Astrocyte (in vitro differentiated cells and primary cell): ENCODE results near the gene ELFN2. TPM values are rescaled to one million over a fixed set of nuclear protein-coding genes. Genes with fewer than 3 reads are reported as not detected.
A peak's percentile ranks its signal among the peaks of the same experiment; 100 is the strongest.
"Not testable (repeated sequence)": the region's sequence is repeated elsewhere in the genome, so short reads cannot be mapped to it uniquely, and the experiment has no call there.

Experiments
- DNase-seq: peaks from one replicate; pipeline ENCODE4 v3.0.0-alpha.2; 2010; ENCODE audit warnings: low read depth
- FAIRE-seq: peaks from 2 replicates; lab custom pipeline; 2011; peaks lifted over from hg19 to GRCh38; lab: Jason Lieb, UNC
- H2AFZ ChIP-seq: 2 replicates; pipeline ENCODE4 v1.6.0; 2012; ENCODE audit warnings: low read depth, low read length, inconsistent platforms
- H3K27ac ChIP-seq: 2 replicates; pipeline ENCODE4 v1.5.1; 2011; ENCODE audit warnings: low read depth, low read length, inconsistent platforms
- H3K27me3 ChIP-seq: 2 replicates; pipeline ENCODE4 v1.6.0; 2011; ENCODE audit warnings: low read length, inconsistent platforms; ENCODE audit not compliant: insufficient read depth
- H3K36me3 ChIP-seq: 2 replicates; pipeline ENCODE4 v1.5.1; 2011; ENCODE audit warnings: low read length, inconsistent platforms; ENCODE audit not compliant: insufficient read depth
- H3K4me1 ChIP-seq: 2 replicates; pipeline ENCODE4 v1.5.1; 2011; ENCODE audit warnings: low read length, inconsistent platforms; ENCODE audit not compliant: insufficient read depth
- H3K4me2 ChIP-seq: 2 replicates; pipeline ENCODE4 v1.6.0; 2012; ENCODE audit warnings: low read length, inconsistent platforms
- H3K4me3 ChIP-seq: 2 replicates; pipeline ENCODE4 v1.5.1; 2011; ENCODE audit warnings: low read depth, mild to moderate bottlenecking, low read length, inconsistent platforms; ENCODE audit not compliant: insufficient read depth
- H3K79me2 ChIP-seq: 2 replicates; pipeline ENCODE4 v1.6.0; 2012; ENCODE audit warnings: mild to moderate bottlenecking, low read length, inconsistent platforms; ENCODE audit not compliant: insufficient read depth
- H3K9ac ChIP-seq: 2 replicates; pipeline ENCODE4 v1.6.0; 2012; ENCODE audit warnings: mild to moderate bottlenecking, low read length, inconsistent platforms
- H3K9me3 ChIP-seq: 2 replicates; pipeline ENCODE4 v1.5.1; 2012; ENCODE audit warnings: low read depth, mild to moderate bottlenecking, low read length, inconsistent platforms; ENCODE audit not compliant: insufficient read depth
- H4K20me1 ChIP-seq: 2 replicates; pipeline ENCODE4 v1.6.0; 2012; ENCODE audit warnings: low read length, inconsistent platforms; ENCODE audit not compliant: insufficient read depth
- H3K27ac Mint-ChIP-seq: one replicate; pipeline ENCODE4 v1.8.0; 2021; ENCODE audit warnings: mild to moderate bottlenecking, mixed read lengths; ENCODE audit not compliant: unreplicated experiment
- H3K27me3 Mint-ChIP-seq: one replicate; pipeline ENCODE4 v1.8.0; 2021; ENCODE audit warnings: low read depth, mixed read lengths; ENCODE audit not compliant: unreplicated experiment
- H3K36me3 Mint-ChIP-seq: one replicate; pipeline ENCODE4 v1.8.0; 2021; ENCODE audit warnings: low read depth, mixed read lengths; ENCODE audit not compliant: unreplicated experiment
- H3K4me1 Mint-ChIP-seq: one replicate; pipeline ENCODE4 v1.8.0; 2021; ENCODE audit warnings: low read depth, mixed read lengths; ENCODE audit not compliant: unreplicated experiment
- H3K4me3 Mint-ChIP-seq: one replicate; pipeline ENCODE4 v1.8.0; 2021; ENCODE audit warnings: mild to moderate bottlenecking, moderate library complexity, mixed read lengths; ENCODE audit not compliant: unreplicated experiment
- H3K9me3 Mint-ChIP-seq: one replicate; pipeline ENCODE4 v1.8.0; 2021; ENCODE audit warnings: mild to moderate bottlenecking, mixed read lengths; ENCODE audit not compliant: unreplicated experiment
- CTCF ChIP-seq: IDR thresholded peaks from 2 replicates; pipeline ENCODE4 v1.5.1; 2011; ENCODE audit warnings: low read depth, mild to moderate bottlenecking, inconsistent platforms, low read length, moderate library complexity; ENCODE audit not compliant: insufficient read depth
- EZH2 ChIP-seq: IDR thresholded peaks from 2 replicates; pipeline ENCODE4 v1.6.1; 2012; ENCODE audit warnings: mild to moderate bottlenecking, low read length, inconsistent platforms; ENCODE audit not compliant: insufficient read depth
- total RNA-seq: library from RNA; stranded (reverse); gene quantifications from 2 replicates; pipeline ENCODE4 v1.2.1, GENCODE V29; 2021

Gene ELFN2
- total RNA-seq, 1 donor from 2014 or later: 2.8 TPM

DNA sequence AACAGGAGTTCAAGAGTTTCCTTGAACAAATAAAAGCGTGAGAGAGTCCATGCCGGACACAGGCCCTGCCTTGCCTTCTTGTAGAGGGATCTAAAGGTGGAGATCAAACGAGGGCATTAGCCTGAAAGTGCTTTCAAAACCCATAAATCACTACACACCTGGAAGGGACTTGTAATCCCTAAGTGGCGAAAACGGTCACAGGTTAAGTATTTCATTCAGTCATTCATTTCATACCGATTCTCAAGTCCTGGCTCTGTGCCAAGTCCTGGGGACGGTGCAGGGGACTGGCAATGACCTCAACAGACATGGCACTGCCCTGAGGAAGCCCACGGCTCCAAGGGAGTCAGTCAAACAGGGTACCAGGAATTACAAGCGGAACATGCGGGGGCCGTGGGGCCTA, 26.6 kb downstream of the ELFN2 start:
- peaks cover 2% of the 10 kb centered on the region for H3K27me3 ChIP-seq
- no peak for DNase-seq
- peaks cover 9% of the 10 kb centered on the region for H4K20me1 ChIP-seq
- Mint-ChIP-seq H3K4me3 (no peak overlapping the region), H3K9me3 (no peaks in the 10 kb centered on the region), H3K27ac (no peak overlapping the region), H3K27me3 (peaks cover 64% of the 10 kb centered on the region), H3K36me3 (no peaks in the 10 kb centered on the region), H3K4me1 (no peaks in the 10 kb centered on the region)
- no peak for TF ChIP-seq CTCF
- no peaks in the 10 kb centered on the region for H3K36me3 ChIP-seq
- no peak for FAIRE-seq
- H3K79me2 ChIP-seq: no peaks in the 10 kb centered on the region
- no peak overlapping the region for H3K4me3 ChIP-seq
- no peaks in the 10 kb centered on the region for H3K4me1 ChIP-seq
- H2AFZ ChIP-seq: no peak overlapping the region
- H3K27ac ChIP-seq: no peak overlapping the region
- H3K9ac ChIP-seq: no peak overlapping the region
- no peaks in the 10 kb centered on the region for H3K9me3 ChIP-seq
- no peak overlapping the region for H3K4me2 ChIP-seq

DNA sequence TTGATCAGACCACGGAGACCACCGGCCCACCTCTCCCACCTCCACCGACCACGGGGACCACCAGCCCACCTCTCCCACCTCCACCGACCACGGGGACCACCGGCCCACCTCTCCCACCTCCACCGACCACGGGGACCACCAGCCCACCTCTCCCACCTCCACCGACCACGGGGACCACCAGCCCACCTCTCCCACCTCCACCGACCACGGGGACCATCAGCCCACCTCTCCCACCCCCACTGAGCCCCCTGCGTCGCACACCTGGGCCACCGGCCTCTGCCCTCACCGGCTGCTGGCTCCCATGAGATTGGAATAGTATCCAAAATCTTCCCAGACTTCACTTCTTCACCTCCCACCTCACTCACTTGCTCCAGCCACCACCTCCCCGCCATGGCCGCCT, 27.8 kb downstream of the ELFN2 start:
- H3K27me3 ChIP-seq, H3K36me3 Mint-ChIP-seq, FAIRE-seq, H3K9me3 Mint-ChIP-seq, H3K4me3 Mint-ChIP-seq, H3K4me2 ChIP-seq, H3K4me1 Mint-ChIP-seq, H3K79me2 ChIP-seq, H3K36me3 ChIP-seq, DNase-seq, H2AFZ ChIP-seq, H3K4me3 ChIP-seq, H3K9me3 ChIP-seq, H3K9ac ChIP-seq, H3K4me1 ChIP-seq, H3K27ac ChIP-seq: not testable (repeated sequence)
- peaks cover 13% of the 10 kb centered on the region for H4K20me1 ChIP-seq
- H3K27me3 Mint-ChIP-seq: peaks cover 69% of the 10 kb centered on the region
- H3K27ac Mint-ChIP-seq: peak overlapping the region; percentile 47

- H3K4me3 Mint-ChIP-seq: no peak overlapping the region
- no peaks in the 10 kb centered on the region for H3K4me1 Mint-ChIP-seq
- no peaks in the 10 kb centered on the region for H3K4me1 ChIP-seq
- no peak overlapping the region for H3K4me2 ChIP-seq
- no peak overlapping the region for H3K27ac Mint-ChIP-seq
- H3K9me3 Mint-ChIP-seq: no peaks in the 10 kb centered on the region
- peaks cover 2% of the 10 kb centered on the region for H3K27me3 ChIP-seq
- TF ChIP-seq EZH2 (no peak), CTCF (no peak)
- H3K27ac ChIP-seq: no peak overlapping the region
- no peak overlapping the region for H3K9ac ChIP-seq
- peaks cover 13% of the 10 kb centered on the region for H4K20me1 ChIP-seq
- DNase-seq (no peak), FAIRE-seq (no peak)
- no peak overlapping the region for H2AFZ ChIP-seq
- H3K9me3 ChIP-seq: no peaks in the 10 kb centered on the region
- no peak overlapping the region for H3K4me3 ChIP-seq
- no peaks in the 10 kb centered on the region for H3K79me2 ChIP-seq
- H3K36me3 Mint-ChIP-seq: no peaks in the 10 kb centered on the region
- H3K36me3 ChIP-seq: no peaks in the 10 kb centered on the region
- H3K27me3 Mint-ChIP-seq: peaks cover 68% of the 10 kb centered on the region
Observed at GRCh38 chr22:37397226-37397625, 30.1 kb downstream of the ELFN2 start.
